ENCODE data around the gene HSD11B1.
A peak's percentile ranks its signal among the peaks of the same experiment; 100 is the strongest.

DNA sequence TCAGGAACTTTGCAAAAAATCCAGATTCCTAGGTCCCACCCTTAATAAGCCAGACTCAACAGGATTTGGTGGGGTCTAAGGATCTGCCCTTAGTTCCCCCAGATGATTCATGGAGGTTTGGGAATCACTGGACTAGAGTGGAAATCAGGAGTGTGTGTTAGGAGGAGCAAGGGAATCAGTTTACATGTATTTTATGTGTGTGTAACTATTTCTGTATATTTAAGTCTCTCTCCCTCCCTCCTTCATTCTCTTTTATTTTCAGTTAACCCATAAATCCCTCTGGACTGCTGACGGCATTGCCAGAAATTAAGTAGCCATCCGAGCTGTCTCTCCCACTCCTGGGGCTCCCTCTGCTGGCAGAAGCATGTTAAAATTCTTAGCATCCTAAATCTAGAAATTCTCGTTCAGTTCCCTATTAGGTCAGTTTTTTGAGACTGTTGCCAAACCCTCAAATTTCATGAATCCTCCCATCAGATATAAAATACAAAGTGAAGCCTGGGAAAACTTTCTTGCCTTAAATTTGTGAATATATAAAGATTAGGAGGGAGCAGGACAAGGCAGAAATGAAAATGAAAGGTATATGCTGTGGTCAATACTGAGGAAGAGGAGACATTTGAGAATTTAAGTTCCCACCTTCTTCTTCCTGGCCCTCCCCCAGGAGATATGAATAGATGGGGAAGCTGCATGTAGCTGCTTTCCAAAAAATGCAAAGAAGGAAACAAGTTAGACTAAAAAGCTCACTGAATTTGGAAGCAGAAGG is 11.7 kb upstream of the HSD11B1 start:
- TF ChIP-seq POLR2A (IDR thresholded peaks at IDR 0.05), result no peak
- TF ChIP-seq, protein P1, sequence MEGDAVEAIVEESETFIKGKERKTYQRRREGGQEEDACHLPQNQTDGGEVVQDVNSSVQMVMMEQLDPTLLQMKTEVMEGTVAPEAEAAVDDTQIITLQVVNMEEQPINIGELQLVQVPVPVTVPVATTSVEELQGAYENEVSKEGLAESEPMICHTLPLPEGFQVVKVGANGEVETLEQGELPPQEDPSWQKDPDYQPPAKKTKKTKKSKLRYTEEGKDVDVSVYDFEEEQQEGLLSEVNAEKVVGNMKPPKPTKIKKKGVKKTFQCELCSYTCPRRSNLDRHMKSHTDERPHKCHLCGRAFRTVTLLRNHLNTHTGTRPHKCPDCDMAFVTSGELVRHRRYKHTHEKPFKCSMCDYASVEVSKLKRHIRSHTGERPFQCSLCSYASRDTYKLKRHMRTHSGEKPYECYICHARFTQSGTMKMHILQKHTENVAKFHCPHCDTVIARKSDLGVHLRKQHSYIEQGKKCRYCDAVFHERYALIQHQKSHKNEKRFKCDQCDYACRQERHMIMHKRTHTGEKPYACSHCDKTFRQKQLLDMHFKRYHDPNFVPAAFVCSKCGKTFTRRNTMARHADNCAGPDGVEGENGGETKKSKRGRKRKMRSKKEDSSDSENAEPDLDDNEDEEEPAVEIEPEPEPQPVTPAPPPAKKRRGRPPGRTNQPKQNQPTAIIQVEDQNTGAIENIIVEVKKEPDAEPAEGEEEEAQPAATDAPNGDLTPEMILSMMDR (IDR thresholded peaks at IDR 0.05), result peak in 1 of 3 donors; percentile 71

Measured in lower leg skin (tissue), 3 donors.